Endothelial cell of umbilical vein (primary cell): ENCODE data around the gene ABHD13. TPM values are rescaled to one million over a fixed set of nuclear protein-coding genes. Genes with fewer than 3 reads are reported as not detected.

ENCODE experiments used
- Bru-seq: library from RNA; stranded (reverse); fragments of 400-500 nt; gene quantifications from one replicate; lab custom pipeline; 2021; lab: Mats Ljungman, UMichigan
- BruChase-seq, 2 experiments: library from RNA; stranded (reverse); fragments of 400-500 nt; gene quantifications; one replicate each; lab custom pipeline; 2021; lab: Mats Ljungman, UMichigan
- BruUV-seq: library from RNA; stranded (reverse); fragments of 400-500 nt; replicated peaks from 2 replicates; lab custom pipeline; 2021; lab: Mats Ljungman, UMichigan
- CTCF ChIA-PET: fragments of 300-600, 350-600 bp; sonication (Branson Sonifier 250); formaldehyde crosslinking; loops from one replicate; lab custom pipeline; 2021; ENCODE audit warnings: antibody characterized with exemption, inconsistent platforms; lab: Charles Lee
- POLR2A ChIA-PET: fragments of 300-600, 350-600 bp; sonication (Branson Sonifier 250); formaldehyde crosslinking; loops from one replicate; lab custom pipeline; 2021; ENCODE audit warnings: antibody characterized with exemption, inconsistent platforms; lab: Charles Lee
- DNase-seq: peaks from one replicate; pipeline ENCODE4 v3.0.0-alpha.2; 2011; ENCODE audit warnings: low read depth, low spot score
- FAIRE-seq: peaks from 2 replicates; lab custom pipeline; 2011; peaks lifted over from hg19 to GRCh38; lab: Jason Lieb, UNC
- H2AFZ ChIP-seq: 2 replicates; pipeline ENCODE4 v1.6.0; 2012; ENCODE audit warnings: low read depth, low read length, control low read depth, inconsistent platforms
- H3K27ac ChIP-seq: 2 replicates; pipeline ENCODE4 v1.5.1; 2011; ENCODE audit warnings: low read depth, mild to moderate bottlenecking, control low read depth, low read length, moderate library complexity; ENCODE audit not compliant: insufficient read depth
- H3K27me3 ChIP-seq, 2 experiments: 2 replicates each; pipeline versions ENCODE4 v1.6.0 to v1.6.1; 2011; ENCODE audit warnings: low read length in 2 of 2, mixed read lengths in 1 of 2; ENCODE audit not compliant: control insufficient read depth in 2 of 2, insufficient read depth in 2 of 2
- H3K36me3 ChIP-seq, 2 experiments: 2 replicates in 1 of 2; 3 replicates in 1 of 2; pipeline ENCODE4 v1.5.1; 2011; ENCODE audit warnings: low read length in 2 of 2, mild to moderate bottlenecking in 1 of 2, moderate library complexity in 1 of 2; ENCODE audit not compliant: control insufficient read depth in 2 of 2, insufficient read depth in 2 of 2; ENCODE audit errors: extremely low read depth in 1 of 2
- H3K4me1 ChIP-seq: 3 replicates; pipeline ENCODE4 v1.5.1; 2011; ENCODE audit warnings: mild to moderate bottlenecking, low read length; ENCODE audit not compliant: control insufficient read depth, insufficient read depth; ENCODE audit errors: extremely low read depth
- H3K4me2 ChIP-seq: 2 replicates; pipeline ENCODE4 v1.6.1; 2011; ENCODE audit warnings: low read length, control low read depth, mixed read lengths; ENCODE audit not compliant: insufficient read depth
- H3K4me3 ChIP-seq, 3 experiments: fragments of 200-600 bp in 1 of 3; sonication (generic), shearing (Covaris generic) in 1 of 3; replicated peaks in 1 of 3; 2 replicates each; pipeline ENCODE4 v1.5.1; 2011 to 2016; ENCODE audit warnings: control low read depth in 3 of 3, low read length in 3 of 3, mild to moderate bottlenecking in 2 of 3, inconsistent platforms in 1 of 3, low read depth in 1 of 3, moderate library complexity in 1 of 3; ENCODE audit not compliant: insufficient read depth in 1 of 3
- H3K79me2 ChIP-seq: 2 replicates; pipeline ENCODE4 v1.6.0; 2012; ENCODE audit warnings: low read length, inconsistent platforms; ENCODE audit not compliant: control insufficient read depth, insufficient read depth
- H3K9ac ChIP-seq: replicated peaks from 2 replicates; pipeline ENCODE3; 2011; ENCODE audit warnings: low read length, control low read depth; ENCODE audit not compliant: insufficient read depth; ENCODE audit errors: extremely low read depth
- H3K9me1 ChIP-seq: replicated peaks from 3 replicates; pipeline ENCODE4 v1.6.0; 2011; ENCODE audit warnings: mild to moderate bottlenecking, low read length; ENCODE audit not compliant: control insufficient read depth, insufficient read depth; ENCODE audit errors: extremely low read depth
- H3K9me3 ChIP-seq: replicated peaks from 2 replicates; pipeline ENCODE4 v1.5.1; 2012; ENCODE audit warnings: low read length, inconsistent platforms; ENCODE audit not compliant: control insufficient read depth, insufficient read depth
- H4K20me1 ChIP-seq: replicated peaks from 2 replicates; pipeline ENCODE3; 2011; ENCODE audit warnings: mild to moderate bottlenecking, low read length; ENCODE audit not compliant: control insufficient read depth, insufficient read depth; ENCODE audit errors: extremely low read depth
- CTCF ChIP-seq, 2 donors: IDR thresholded peaks; 1 replicate in 1 of 2; 2 replicates in 1 of 2; pipeline ENCODE4 v1.5.1; 2011; ENCODE audit warnings: low read length in 2 of 2, mild to moderate bottlenecking in 2 of 2, moderate library complexity in 2 of 2, control low read depth in 1 of 2, inconsistent platforms in 1 of 2, low read depth in 1 of 2; ENCODE audit not compliant: insufficient read depth in 1 of 2; ENCODE audit errors: extremely low read depth in 1 of 2
- EZH2 ChIP-seq: IDR thresholded peaks from 2 replicates; pipeline ENCODE4 v1.6.1; 2012; ENCODE audit warnings: borderline replicate concordance, low read depth, mild to moderate bottlenecking, moderate library complexity, low read length, inconsistent platforms; ENCODE audit not compliant: severe bottlenecking
- FOS ChIP-seq: IDR thresholded peaks from 2 replicates; pipeline ENCODE4 v1.6.1; 2011; ENCODE audit warnings: mild to moderate bottlenecking, low read length, moderate library complexity, borderline replicate concordance; ENCODE audit not compliant: insufficient read depth
- POLR2A ChIP-seq: IDR thresholded peaks from 2 replicates; pipeline ENCODE4 v1.6.1; 2012; ENCODE audit warnings: low read depth, mild to moderate bottlenecking, control low read depth, low read length
- POLR2AphosphoS5 ChIP-seq: IDR thresholded peaks from 2 replicates; pipeline ENCODE4 v1.6.1; 2012; ENCODE audit warnings: low read depth, mild to moderate bottlenecking, control low read depth, low read length, moderate library complexity; ENCODE audit not compliant: insufficient read depth
- dilution Hi-C: fragments of 300-500 bp; cut with MboI; formaldehyde crosslinking; loops from one replicate; pipeline ENCODE4 v1.15.0; 2019; ENCODE audit warnings: low sequenced_read_pairs; ENCODE audit not compliant: extremely low pct_ligation_motif_present
- intact Hi-C: fragments of 100-400 bp; cut with micrococcal nuclease; formaldehyde crosslinking; loops from one replicate; pipeline ENCODE4 v1.10.0; 2022
- long read RNA-seq: library from polyadenylated mRNA; stranded (forward); transcript quantifications from one replicate; pipeline ENCODE4 v2.0.0, GENCODE V29; 2021
- polyA minus RNA-seq, 3 experiments: library from RNA; depleted of rRNA, polyadenylated mRNA; stranded (reverse); fragments of >200 nt; gene quantifications; 1 replicate in 1 of 3; 2 replicates in 2 of 3; pipeline ENCODE4 v1.2.3, GENCODE V29; 2011
- polyA plus RNA-seq, 4 experiments: library from polyadenylated mRNA; depleted of rRNA in 3 of 4; stranded (reverse) in 3 of 4; unstranded in 1 of 4; fragments of >200 nt; gene quantifications; 2 replicates each; pipeline versions ENCODE4 v1.2.1 to v1.2.3, GENCODE V29; 2011 to 2012; ENCODE audit warnings: missing spikeins in 1 of 4
- total RNA-seq: library from RNA; stranded (reverse); gene quantifications from 2 replicates; pipeline ENCODE4 v1.2.3, GENCODE V29; 2021

Gene ABHD13
- total RNA-seq (6.2 and 7.2 TPM in 2 replicates), polyA plus RNA-seq (2.9 and 3.9 TPM in 2 replicates), polyA minus RNA-seq (3.3 and 3.4 TPM in 2 replicates), Bru-seq, nascent RNA (percentile 88 among the genes with signal in this experiment), BruChase-seq, experiment 1, labeled RNA remaining after a 6-hour chase (percentile 89 among the genes with signal in this experiment), BruChase-seq, experiment 2, labeled RNA remaining after a 2-hour chase (percentile 95 among the genes with signal in this experiment)
- 3.2 and 3.4 TPM in 2 replicates for polyA plus RNA-seq (2011; cell fraction: cytosol; rRNA removed)
- 3.2 and 4.0 TPM in 2 replicates for polyA plus RNA-seq (2011; cell fraction: nucleus; rRNA removed)
- polyA plus RNA-seq (2012), result 6.9 and 8.0 TPM in 2 replicates
- polyA minus RNA-seq (2011; cell fraction: cytosol; rRNA and poly(A)+ RNA removed), result 1.9 TPM
- polyA minus RNA-seq (2011; cell fraction: nucleus; rRNA and poly(A)+ RNA removed), result 10.1 and 14.4 TPM in 2 replicates
- long read RNA-seq, full-length matches to known transcripts, result 48 of 55 reads
- long read RNA-seq, partial matches to known transcripts, result 0 of 55 reads
- long read RNA-seq, other reads (novel, unspliced or antisense), result 7 of 55 reads

DNA sequence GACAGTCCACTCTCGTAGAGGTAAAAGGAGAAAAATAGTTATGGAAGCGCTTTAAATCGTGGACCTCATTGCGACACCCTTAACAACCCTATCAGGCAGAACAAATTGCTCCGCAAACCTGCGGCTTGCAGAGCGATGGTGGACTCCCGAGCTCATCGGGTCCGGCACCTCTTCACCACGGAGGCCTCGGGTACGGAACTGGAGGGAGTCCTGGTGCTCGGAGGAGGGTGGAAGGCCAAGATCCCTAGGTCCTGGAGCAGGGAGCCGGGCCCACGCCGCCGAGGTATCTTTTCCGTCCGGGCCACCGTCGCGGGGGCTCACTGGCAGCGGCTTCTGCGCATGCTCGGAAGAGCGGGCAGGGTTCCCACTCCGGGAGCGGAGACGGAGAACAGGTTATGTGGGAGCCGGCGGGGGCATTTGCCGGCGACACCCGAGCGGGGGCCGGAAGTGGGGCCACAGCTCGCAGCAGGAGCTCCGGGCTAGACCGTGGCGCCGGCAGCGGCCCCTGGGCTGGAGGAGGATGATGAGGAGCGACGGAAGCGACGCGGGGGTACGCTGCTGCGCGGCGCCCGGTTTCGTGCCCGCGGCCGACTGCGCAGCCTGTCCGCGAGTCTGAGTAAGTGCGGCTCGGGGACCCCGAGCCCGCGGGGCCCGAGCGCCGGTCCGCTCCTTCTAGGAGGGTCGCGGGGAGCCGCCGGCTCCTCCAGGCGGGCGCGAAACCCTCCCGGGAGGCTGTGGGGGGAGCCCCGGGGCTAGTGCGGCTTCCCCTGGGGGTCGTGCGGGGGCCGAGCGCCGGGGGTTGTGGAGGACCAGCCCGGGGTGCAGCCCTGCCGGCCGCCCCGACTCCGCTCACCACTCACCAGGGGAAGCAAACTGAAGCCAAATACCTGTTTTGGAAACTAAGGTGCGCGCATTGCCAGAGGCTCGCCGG, at the start of gene ABHD13:
ABHD13 (plus strand) TSS at position 349 of the 931 bp plus-strand sequence. CDS start 10,827 bp downstream, outside the sequence.
- H3K36me3 ChIP-seq, result no peaks in the 10 kb centered on the region
- peak; percentile 97 for FAIRE-seq
- H3K4me2 ChIP-seq, result peak within 1 kb of the TSS; percentile 92
- H3K79me2 ChIP-seq, result peaks cover 50% of the 10 kb centered on the region
- ChIA-PET POLR2A (no interaction called here), CTCF (no interaction called here)
- peaks cover 18% of the 10 kb centered on the region for H3K4me1 ChIP-seq
- peak within 1 kb of the TSS; percentile 85 for H3K27ac ChIP-seq
- H3K9me1 ChIP-seq, result no peaks in the 10 kb centered on the region
- intact Hi-C loops, result loop anchor here (1.0 to 10.0 kb wide), 4 partner anchors 944 to 1569 kb away; partner anchors contain the start of gene IRS2
- TF ChIP-seq POLR2AphosphoS5 (peak; percentile 69), FOS (no peak), EZH2 (no peak), POLR2A (peak; percentile 73), CTCF (IDR thresholded peaks at IDR 0.05; ENCODE audit: extremely low read depth in 1 of 2, insufficient read depth in 1 of 2, low read depth in 1 of 2, low read length in 2 of 2) (no peak)
- no TSS peak for BruUV-seq
- peak; percentile 90 for DNase-seq
- no peaks in the 10 kb centered on the region for H3K9me3 ChIP-seq
- H4K20me1 ChIP-seq, result no peaks in the 10 kb centered on the region
- H3K9ac ChIP-seq, result peak within 1 kb of the TSS; percentile 88
- H3K27me3 ChIP-seq, result no peaks in the 10 kb centered on the region
- peak within 1 kb of the TSS; percentile 86 for H2AFZ ChIP-seq
- dilution Hi-C loops, result no loop called here
- H3K4me3 ChIP-seq, result peak within 1 kb of the TSS; percentile 74 to 81 (median 74)
